Upper lobe of left lung (tissue), 4 donors: ENCODE measurements around the gene CAMK2N1.

Source experiments
- POLR2A ChIP-seq, 4 donors: fragments of 450-650 bp; IDR thresholded peaks; one replicate each; pipeline ENCODE4 v1.5.1; 2016 to 2017; ENCODE audit warnings: antibody characterized with exemption in 4 of 4, mild to moderate bottlenecking in 2 of 4
- TF ChIP-seq, protein P1 (sequence below), 6 experiments: fragments of 450-650 bp in 4 of 6; fragments of 200-600 bp in 2 of 6; sonication (generic) in 2 of 6; IDR thresholded peaks; one replicate each; pipeline ENCODE4 v1.5.1; 2016 to 2019; ENCODE audit warnings: antibody characterized with exemption in 6 of 6

DNA sequence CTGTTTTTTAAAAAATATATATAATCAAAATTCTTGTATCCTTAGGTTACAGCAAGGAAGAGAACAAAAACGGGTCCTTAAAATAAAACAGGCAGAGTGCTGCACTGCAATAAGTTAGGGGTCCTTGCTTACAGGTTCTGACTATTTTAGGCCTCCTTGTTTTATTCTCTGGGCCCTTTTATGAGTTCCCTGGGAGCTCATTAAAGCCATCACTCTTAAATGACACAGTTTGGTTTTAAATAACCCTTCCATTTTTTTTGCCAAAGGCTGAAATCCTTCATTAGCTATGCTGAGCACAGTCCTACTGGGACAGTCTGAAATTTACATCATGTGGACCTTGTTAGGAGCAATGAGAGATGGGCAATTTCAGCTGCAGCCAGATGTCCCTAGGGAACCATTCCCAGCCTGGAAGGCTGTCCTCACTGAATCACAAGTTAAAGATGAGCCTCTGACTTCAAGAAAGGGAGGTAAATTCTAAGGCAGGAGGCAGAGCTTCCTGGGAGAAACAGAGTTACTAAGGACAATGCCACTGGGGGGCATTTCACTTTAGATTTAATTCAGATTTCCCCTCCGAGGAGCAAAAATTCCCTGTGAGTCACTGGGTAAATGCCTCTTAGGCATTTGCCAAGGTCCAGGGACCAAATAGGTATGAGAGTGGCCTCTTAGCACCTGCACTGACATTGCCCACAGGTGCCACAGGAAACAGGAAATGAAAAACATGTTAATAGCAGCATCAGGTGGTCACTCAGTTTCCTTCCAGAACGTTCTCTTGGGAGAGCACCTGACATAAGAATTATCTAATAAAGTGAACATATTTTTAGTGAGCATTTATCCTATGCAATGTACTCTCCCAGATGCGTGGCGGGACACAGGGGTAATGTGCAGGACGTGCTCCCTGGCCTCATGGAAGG lies 25.8 kb upstream of the CAMK2N1 start:
- no peak for TF ChIP-seq POLR2A (IDR thresholded peaks at IDR 0.05)
- TF ChIP-seq, protein P1, sequence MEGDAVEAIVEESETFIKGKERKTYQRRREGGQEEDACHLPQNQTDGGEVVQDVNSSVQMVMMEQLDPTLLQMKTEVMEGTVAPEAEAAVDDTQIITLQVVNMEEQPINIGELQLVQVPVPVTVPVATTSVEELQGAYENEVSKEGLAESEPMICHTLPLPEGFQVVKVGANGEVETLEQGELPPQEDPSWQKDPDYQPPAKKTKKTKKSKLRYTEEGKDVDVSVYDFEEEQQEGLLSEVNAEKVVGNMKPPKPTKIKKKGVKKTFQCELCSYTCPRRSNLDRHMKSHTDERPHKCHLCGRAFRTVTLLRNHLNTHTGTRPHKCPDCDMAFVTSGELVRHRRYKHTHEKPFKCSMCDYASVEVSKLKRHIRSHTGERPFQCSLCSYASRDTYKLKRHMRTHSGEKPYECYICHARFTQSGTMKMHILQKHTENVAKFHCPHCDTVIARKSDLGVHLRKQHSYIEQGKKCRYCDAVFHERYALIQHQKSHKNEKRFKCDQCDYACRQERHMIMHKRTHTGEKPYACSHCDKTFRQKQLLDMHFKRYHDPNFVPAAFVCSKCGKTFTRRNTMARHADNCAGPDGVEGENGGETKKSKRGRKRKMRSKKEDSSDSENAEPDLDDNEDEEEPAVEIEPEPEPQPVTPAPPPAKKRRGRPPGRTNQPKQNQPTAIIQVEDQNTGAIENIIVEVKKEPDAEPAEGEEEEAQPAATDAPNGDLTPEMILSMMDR (IDR thresholded peaks at IDR 0.05), result no peak
